GM21515 (cell line): ENCODE data around the gene NUDT14.

Source experiments
- ATAC-seq: cut with Tn5 transposase; IDR thresholded peaks from one replicate; pipeline ENCODE4 v1.9.1; 2021; ENCODE audit not compliant: unreplicated experiment

Gene NUDT14

GRCh38 chr14:105180592-105181548, at the start of gene NUDT14:
NUDT14 (minus strand) TSS chr14:105181312; CDS start chr14:105181209, 103 bp downstream.
- ATAC-seq: peak; percentile 48

DNA sequence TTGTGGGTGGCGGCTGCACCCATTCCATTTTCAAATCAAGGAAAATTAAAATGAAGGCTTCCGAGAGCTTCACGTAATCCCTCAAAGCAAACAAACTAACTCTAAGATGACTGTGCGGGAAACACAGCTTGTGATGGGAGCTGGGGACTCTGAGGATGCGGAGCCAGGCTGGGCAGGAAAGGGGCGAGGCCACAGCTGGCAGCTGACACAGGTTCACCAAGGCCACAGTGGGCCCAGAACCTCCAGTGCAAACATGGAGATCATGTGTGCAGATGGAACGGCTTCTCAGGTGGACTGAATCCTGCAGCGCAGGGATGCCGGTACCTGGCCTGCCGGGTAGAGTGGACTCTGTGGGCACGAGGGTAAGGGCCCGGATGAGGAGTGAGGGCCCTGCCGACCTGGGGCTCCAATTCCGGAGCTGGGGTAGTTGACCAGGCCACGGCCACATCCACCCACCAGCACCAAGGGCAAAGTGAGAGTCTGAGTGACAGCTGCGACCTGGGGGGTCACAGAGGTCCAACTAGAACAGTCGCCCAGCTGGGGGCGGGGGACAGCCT, 48.1 kb upstream of the NUDT14 start:
- no peak for ATAC-seq

DNA sequence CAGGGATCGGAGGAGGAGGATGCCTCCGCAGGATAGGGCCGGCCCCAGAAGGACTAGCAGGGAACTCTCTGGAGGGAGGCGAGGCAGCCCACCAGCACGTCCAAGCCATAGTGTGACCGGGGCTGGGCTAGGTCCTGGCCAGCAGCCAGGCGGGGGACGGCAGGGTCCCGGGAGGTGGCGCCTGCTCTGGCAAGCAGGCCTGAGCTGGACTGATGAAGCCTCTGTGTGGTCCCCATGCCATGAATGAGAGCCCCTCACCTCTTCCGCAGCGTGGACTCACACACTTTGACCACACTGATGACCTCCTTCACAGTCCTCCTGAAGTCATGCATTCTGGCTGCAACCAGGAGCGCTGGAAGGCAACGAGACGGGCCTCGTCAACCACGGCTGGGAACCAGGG, 47.5 kb upstream of the NUDT14 start:
- ATAC-seq: no peak

DNA sequence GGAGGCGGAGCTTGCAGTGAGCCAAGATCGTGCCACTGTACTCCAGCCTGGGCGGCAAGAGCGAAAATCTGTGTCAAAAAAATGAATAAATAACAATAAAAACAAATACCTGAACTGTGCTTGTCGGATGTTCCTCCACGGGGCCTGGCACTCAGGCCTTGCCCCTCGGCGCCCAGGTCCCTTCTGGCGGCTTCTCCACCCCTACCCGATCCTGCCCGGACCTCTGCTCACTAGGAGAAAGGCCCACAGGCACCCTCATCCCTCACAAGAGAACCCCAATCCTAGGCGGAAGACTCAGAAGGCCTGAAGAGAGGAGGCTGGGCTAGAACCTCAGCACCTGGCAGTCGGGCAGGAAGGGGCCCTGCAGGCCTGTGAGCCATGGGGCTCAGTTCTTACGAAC, 46.2 kb upstream of the NUDT14 start:
- ATAC-seq: no peak

GRCh38 chr14:105226198-105226597, 45.1 kb upstream of the NUDT14 start:
- no peak for ATAC-seq

DNA sequence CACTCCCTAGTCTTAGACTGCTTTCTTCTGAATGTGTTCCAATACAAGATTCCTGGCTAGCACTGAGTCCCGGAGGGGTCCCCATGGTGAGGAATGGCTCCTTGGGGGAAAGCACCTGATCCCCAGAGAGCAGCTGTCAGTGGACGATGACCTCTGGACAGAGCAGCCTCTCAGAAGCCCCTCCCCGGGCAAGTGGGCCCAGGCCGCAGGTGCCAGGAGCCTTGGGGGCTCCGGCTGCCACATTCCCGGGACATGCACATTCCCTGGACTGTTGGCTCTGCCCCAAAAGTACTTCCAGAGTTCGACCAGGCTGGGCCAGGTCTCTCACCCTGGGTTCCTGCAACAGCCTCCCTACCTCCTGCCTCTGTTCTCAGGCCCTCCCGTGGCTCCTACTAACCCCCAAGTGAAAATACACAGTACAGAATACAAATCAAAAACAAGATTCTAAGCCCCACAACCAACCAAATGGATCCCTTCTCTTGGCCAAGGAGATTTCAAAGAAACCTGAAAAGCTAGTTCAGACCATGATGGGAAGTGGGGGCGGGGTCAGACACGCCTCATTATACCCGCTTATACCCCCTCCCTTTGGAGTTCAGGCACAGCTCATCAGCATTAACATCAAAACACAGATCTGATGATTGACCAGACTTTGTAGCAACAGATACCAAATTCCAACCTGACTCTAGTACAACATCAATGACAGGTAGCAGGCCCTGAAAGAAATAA, 43.9 kb upstream of the NUDT14 start:
- ATAC-seq: no peak

GRCh38 chr14:105223770-105224544, 42.8 kb upstream of the NUDT14 start:
- ATAC-seq: no peak

GRCh38 chr14:105223260-105223659, 42.1 kb upstream of the NUDT14 start:
- ATAC-seq: no peak

DNA sequence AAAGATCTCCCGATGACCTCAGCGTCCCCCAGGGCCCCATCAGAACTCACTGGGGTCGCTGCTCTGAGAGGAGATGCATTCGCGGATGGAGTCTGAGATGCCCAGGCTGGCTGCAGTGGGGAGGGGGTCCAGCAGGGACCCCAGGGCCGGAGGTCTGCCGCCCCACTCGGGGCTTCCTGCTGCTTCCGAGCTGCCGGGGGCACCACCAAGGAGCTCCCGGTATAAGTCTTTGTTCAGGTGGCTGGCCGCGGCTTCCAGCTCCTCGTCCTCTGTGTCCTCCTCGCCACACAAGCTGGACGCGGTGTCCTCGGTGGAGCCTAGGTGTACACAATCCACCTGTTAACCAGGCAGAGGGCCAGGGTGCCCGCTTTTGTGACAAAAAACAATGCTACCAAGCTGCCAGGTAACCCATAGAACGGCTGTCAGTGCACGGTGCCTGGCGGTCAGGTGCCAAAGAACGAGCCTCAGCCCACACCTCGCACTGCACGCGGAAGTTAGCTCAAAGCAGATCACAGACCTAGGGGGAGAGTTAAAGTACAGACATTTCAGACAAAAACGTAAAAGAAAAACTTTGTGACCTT, 40.6 kb upstream of the NUDT14 start:
- ATAC-seq: no peak

GRCh38 chr14:105220699-105221597, 39.8 kb upstream of the NUDT14 start:
- no peak for ATAC-seq

DNA sequence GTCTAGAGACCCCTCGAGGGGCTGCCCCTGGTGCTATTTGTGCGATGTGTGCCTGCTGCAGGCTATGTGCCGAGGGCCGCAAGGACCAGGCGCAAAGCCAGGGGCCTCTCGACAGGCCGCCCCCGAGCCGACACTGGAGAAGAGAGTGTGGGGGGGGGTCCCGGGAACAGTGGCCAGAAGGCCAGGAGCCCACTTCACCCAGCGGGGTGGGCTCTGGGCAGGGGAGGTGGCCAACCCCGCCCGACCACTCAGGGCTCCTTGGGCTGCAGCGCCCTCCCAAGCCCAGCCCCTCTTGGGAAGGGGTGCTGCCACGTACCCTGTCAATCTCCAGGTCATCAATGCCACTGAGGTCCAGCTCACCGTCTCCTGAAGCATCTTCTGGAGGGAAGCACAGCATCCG, 38.6 kb upstream of the NUDT14 start:
- ATAC-seq: no peak

GRCh38 chr14:105219043-105219612, 38.0 kb upstream of the NUDT14 start:
- no peak for ATAC-seq

DNA sequence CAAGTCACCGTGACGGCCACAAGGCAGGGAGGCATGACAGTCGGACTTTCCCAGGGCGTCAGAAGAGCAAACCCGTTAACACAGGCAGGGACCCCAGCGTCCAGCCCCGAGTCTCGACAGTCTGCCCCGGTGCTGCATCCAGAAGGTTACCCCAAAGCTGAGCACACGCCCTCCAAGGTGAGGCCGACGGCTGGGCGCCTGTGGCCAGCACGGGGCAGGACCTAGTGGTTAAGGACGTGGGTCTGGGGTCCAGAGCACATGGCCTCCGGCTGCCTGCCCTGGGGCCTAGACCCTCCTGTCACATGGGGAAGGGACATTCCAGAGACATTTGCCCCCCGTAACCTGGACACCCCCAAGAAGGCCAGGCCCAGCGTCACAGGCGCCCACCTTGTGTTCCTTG, 37.5 kb upstream of the NUDT14 start:
- ATAC-seq: no peak

DNA sequence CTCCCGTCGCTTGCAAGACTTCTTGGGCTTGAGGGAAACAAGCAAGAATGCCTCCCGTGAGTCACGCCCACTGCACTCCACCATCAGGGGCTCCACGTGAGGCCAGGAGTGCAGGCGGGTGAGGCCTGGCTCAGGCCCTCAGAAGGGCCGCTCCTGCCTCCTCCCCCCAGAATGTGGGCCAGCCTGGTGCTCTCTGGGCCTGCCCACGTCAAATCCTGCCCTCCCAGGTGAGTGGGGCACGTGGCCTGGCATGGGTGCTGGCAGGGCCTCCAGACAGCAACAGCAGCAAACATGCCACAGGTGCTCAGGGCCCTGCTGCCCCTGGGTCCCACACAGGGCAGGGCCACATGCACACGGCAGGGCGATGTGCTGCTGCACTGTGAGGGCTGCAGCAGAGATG, 36.7 kb upstream of the NUDT14 start:
- no peak for ATAC-seq

DNA sequence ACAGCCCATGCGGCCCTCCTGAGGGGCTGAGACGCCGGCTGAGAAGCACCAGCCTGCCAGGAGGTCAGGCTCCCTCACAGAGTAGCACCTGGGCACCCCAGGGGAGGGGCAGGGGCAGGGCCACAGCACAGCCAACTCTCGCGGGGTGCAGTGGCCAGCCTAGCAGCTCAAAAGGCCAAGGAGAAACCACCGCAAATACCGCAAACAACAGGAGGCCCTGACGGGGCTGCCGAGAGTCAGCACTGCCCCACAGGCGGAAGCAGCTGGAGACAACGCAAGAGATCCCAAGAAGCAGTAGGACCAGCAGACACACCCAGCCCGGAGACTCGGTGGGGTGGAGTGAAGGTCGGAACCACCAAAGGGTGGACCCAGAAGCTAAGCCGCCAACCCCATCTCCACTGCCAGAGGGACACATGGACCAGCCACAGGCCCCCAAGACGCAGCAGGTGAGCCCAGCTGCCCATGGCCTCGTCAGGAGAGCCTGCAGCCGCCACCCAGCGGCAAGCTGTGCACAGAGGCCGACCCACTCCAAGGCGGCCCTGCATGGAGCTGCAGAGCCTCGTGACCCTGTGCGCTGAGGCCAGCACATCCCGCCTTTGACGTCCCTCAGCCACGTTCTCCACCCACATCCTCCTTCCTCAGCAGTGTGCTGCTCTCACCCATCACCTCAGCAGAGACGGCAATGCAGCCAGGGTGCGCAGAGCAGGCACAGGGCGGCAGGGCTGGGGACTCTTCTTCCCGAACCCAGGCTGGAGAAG, 35.6 kb upstream of the NUDT14 start:
- ATAC-seq: no peak

DNA sequence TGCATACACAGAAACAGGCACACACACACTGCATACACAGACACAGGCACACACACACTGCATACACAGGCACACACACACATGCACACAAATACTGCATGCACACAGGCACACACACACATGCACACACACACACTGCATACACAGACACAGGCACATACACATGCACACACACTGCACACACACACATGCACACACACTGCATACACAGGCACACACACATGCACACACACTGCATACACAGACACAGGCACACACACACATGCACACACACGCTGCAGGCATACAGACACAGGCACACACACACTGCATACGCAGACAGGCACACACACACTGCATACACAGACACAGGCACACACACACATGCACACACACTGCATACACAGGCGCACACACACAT, 34.5 kb upstream of the NUDT14 start:
- no peak for ATAC-seq

DNA sequence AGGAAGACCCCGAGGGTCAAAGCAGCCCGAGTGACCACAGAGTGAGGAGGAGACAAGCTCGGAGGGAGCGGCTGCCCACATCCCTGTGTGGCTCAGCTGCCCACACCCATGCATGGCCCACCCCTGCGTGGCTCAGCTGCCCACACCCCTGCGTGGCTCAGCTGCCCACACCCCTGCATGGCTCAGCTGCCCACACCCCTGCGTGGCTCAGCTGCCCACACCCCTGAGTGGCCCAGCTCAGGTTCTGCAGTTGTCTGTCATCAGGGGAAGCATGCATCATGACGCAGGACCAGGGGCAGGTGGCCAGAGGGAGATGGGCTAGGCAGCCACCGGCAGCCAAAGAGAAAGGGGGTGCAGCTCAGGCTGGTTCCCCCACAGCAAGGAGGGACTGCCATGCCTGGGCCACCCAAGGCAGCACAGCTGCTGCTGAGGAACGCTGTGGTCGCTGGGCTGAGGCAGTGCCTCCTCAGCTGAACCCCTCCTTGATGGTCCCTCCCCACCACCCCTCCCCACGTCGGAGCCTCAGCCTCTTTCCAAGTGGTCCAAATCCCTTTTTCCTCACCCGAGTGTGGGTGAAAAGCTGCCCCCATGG, 33.3 kb upstream of the NUDT14 start:
- no peak for ATAC-seq

DNA sequence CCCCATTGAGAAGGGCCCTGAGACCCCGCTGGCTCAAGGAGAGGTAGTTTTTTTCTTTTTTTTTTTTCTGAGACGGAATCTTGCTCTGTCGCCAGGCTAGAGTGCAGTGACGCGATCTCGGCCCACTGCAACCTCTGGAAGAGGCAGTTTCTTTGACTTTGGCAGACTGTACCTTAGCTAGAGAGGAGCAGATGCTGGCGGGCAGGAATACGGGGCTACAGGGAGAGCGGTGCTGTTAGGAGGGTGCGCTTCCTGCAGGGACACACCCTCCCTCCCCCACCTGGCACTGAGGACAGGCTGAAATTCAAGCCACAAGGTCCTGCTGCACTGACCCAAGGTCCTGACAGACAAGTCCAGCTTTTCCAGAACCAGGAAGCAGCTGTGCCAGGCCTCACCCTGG, 32.2 kb upstream of the NUDT14 start:
- ATAC-seq: no peak
